NCI-H1436 (cell line): Measurements from ENCODE around the gene GRHPR.
A peak's percentile ranks its signal among the peaks of the same experiment; 100 is the strongest.

Experiments used
- DNase-seq: peaks from one replicate; lab custom pipeline; 2025; lab: John Stamatoyannopoulos, UW

The GRHPR gene

DNA sequence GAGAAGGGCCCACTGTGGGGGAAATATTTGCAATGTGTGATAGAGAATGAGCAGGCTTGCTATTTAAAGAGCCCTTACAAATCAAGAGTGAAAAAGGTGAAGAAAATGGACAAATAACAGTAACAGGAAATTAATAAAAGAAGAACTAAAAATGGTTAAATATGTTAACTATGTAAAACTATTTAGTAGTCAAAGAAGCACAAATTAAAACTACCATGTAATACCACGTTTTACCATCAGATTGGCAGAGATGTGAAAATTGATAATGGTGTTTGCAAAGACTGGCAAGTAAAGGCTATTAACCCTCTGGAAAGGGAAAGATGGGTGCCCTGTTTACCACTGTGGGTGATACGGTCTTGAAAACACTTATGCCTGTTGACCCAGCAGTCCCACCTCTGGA lies 23.2 kb upstream of the GRHPR start:
- no peak for DNase-seq

DNA sequence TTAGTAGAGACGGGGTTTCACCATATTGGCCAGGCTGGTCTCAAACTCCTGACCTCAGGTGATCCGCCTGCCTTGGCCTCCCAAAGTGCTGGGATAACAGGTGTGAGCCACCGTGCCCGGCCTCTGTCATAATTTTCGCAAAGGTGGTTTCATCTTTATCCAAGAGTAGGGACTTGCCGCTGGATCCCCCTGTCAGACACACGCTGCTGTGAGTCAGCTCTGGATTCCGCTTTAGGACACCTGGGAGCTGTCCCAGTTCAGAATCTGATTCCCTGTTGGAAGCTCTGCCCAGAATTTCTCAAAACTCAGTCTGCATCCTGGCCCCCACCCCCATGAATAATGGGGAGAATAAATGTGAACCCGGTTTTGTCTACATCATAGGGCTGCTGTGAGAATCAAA lies 17.9 kb upstream of the GRHPR start:
- no peak for DNase-seq

DNA sequence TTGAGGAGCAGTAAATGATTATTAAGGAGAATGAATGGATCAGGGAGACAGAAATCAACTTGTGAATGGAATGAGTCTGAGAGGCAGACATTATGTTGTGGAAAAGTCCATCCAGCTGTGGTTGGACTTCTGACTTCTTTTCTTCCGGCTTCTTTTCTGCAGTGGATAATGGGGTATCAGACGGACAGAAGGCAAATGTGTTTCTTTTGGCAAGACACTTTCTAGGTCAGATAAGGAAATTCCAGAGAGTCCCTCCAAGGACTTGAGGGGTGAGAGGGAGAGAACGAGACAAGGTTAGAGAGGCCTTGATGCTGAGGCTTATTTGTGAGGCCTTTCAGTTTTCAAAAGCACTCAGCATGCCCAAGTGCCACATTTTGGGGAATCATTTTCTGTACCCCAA lies 17.1 kb upstream of the GRHPR start:
- DNase-seq, result no peak

DNA sequence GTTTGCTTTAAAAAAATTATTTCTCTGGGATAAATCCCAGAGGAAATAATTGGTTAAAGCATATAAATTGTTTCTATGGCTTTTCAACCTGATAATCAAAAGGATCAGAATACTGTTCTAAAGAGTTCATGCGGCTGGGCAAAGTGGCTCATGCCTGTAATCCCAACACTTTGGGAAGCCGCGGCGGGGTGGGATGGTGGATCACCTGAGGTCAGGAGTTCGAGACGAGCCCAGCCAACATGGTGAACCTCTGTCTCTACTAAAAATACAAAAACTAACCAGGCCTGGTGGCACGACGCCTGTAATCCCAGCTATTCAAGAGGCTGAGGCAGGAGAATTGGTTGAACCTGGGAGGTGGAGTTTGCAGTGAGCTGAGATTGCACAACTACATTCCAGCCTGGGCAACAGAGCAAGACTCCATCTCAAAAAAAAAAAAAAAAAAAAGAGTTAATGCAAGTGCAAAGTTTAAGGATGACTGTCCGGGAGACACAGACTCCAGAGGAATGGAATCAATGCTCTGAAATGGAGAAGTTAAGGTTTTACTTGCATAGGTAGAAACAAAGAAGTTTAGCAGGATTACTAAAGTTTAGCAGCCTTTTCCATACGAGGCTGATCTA lies 16.6 kb upstream of the GRHPR start:
- no peak for DNase-seq

DNA sequence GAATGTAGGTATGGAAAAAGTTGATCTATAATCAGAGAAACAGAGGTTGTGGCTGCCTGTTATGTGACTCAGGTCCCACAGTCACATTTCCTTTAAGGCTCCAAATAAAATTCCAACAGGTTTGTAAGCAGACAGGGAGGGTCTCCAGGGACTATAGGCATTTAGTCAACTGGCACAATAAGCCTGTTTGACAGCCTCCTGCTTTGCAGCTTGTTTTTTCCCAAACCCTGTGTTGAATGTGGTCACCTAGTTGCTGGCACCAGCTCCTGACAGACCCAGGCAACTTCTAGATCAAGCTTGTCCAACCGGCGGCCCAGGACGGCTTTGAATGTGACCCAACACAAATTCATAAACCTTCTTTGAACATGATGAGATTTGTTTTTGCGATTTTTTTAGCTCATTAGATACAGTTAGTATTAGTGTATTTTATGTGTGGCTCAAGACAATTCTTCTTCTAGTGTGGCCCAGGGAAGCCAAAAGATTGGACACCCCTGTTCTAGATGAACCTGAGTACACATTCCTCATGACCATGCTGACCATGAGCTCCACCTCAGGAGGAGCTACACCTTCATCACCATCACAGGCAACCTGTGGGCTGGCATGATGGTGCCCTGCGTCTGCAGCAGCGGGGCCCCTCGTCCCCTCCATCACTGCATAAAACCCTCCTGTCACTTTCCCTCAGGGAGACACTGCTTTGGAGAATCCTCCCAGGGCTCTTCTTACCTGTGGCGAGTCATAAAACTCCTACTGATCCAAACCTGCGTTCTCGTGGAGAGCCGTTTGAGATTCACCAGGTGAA lies 15.7 kb upstream of the GRHPR start:
- no peak for DNase-seq

DNA sequence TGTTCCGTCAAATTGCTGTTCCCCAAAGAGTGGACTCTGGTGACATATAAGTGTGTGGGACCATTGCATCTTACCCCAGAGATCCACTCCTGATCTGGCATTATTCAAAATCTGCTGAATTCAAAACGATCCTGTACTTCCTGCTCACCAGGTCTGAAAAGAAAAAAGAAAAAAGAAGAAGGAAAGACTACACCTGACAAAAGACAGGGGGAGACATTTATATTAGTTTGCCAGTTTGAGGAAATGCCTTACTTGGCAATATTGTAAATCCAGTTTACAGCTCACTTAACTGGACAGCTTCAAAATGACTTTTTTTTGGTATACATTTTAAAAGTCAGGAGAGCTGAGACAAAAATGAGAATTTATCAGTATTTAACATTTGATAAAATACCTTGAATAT lies 15.0 kb upstream of the GRHPR start:
- DNase-seq, result no peak

DNA sequence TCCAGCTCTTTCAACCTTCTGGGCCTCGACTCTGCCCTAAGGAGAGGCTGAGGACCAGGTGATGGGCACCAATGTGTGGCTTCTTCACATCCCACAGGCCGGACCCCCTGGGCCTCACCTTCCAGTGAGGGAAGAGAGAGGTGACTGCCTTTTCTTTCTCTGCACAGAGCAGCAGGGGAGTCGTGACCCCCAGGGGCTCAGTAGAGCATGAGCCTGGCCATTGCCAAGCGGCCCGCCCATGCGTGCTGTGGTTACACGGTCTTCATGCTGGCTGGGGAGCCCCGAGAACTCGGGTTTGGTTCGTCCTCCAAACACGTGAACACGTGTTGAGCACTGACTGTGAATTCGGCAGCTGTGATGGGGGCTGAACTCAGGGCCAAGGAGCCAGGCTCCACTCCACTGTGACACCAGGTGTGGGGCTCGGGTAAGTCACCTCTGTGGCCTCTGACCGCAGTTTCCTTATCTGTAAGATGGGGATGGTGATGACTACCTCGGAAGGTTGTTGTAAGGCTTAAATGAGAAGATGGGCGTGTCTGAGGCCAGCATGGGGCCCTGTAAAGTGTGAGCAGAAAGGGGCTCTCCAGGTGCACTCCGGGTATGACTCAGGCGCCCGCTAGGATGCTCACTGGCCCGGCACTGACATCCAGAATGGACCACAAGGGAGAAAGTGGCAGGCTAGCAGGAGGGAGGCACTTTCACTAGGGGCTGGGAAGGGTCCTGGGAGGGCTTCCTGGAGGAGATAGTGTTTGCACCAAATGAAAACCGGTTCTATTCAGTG lies 13.4 kb upstream of the GRHPR start:
- DNase-seq, result no peak

DNA sequence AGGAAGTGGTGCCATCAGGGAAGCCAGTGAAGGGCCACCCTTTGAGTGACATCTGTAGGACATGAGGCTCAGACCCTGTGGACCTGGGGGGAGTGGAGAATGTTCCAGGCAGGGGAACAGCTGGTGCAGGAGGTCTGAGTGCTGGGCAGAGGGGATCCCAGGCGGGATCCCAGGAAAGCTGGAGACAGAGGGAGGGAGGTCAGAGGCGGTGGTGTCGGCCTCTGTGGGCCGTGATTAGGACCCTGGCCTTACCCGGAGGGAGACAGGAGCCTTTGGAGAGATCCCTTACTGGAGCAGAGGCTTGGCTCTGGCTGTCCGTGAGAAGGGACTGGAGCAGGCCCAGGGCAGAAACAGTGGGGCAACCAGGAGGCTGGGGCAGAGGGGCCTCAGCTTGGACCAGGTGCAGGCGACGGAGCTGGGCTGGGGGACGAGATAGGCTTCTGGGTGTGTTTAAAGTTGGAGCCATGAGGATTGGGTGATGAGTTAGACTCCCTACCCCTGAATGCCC lies 12.1 kb upstream of the GRHPR start:
- DNase-seq, result no peak

DNA sequence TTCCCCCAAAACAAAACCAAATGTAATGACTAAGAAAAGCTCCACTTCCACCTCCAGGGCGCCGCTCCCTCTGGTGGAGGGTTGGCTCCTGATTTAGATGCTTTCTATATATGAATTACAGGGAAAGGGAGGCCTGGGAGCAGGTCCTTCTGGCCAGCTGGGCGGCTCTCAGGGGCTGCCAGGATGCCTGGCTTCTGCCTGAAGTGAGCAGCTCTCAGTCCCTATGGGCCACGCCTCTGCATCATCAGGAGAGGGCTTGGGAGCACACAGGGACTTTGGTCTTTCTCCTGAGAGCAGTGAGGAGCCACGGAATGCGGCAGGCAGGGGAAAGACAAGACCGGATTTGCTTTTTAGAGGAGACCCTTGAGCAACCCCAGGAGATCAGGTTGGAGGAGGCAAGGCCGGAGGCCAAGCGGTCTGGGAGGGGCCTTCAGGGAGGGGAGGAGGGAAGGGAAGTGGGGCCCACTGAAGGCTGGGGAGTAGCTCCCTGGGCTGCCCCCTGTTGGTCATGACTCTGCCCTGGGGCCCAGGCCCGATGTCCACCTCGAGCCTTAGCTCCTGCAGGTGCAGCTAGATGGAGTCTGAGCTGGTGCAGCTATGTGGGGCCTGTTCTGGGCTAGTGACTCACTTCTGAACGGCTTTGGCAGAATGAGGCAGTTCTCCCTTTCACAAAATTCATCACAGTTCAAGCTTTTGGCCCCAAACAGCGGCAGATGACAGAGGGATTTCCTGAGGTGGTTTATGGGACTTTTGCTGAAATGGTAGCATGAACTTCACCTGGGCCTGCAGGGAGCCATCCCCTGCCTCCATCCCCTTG lies 11.3 kb upstream of the GRHPR start:
- DNase-seq, result no peak

DNA sequence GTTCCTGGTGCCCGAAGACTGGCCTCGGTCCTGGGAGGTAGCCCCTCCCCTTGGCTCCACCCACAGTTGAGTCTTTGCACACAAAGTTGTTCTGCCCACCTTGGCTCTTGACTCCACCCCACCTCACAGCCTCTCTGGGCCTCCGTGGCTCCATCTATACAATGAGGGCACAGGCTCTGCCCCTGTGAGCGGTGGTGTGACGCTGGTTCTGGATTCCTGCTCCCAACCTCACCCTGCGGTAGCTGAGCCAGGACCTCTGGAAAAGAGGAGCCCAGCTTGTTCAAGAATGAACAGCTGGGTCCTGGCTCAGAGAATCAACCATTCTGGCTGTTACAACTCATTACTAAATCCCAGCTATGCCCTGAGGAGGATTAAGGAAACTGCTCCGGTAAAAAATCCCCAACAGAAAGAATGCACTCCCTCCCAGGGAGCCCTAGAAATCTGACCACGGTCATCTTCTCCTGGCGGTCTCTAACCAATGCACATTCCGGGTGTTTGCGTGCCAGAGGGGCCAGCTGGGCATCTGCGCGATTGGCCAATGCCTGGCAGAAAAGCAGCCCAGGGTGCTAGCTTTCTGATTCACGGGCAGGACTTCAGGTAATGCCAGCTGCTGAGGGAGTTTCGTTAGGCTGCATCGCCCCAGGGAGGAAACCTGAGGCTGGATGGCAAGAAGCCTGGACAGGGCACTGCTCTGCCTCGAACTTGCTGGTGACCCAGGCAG lies 9.9 kb upstream of the GRHPR start:
- no peak for DNase-seq

DNA sequence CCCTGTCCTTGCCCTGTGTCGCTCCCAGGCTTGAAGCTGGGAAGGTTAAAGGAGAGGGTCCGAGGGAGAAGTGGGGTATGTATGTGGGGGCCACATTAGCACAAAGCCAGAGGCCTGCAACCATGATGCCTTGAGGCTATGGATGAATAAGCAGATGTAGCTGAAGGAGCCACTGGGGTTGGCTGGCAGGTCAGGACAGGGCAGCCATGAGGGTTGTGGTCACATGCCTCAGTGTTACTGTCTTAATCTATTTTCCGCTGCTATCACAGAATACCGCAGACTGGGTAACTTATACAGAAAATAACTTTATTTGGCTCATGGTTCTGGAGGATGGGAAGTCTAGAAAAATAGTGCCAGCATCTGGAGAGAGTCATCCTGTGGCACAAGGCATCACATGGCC lies 9.2 kb upstream of the GRHPR start:
- no peak for DNase-seq

DNA sequence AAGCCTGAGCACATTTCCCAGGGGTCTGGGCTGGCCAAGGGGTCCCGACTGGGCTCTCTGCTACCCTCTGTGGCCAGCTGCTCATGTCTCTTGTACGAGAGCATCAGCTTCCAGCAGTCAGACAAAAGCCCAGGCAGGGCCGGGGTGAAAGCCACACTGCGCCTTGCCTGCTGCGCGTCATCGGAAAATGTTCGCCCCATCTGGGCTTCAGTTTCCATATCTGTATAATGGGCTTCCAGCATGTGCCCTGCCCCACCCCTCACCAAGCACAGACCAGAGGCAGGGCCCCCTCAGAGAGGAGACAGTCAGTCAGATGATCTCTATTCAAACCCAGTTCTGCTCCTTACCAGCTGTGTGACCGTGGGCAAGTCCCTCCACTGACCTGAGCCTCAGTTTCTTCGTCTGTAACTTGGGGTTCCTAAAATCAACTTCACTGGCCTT lies 8.0 kb upstream of the GRHPR start:
- no peak for DNase-seq

DNA sequence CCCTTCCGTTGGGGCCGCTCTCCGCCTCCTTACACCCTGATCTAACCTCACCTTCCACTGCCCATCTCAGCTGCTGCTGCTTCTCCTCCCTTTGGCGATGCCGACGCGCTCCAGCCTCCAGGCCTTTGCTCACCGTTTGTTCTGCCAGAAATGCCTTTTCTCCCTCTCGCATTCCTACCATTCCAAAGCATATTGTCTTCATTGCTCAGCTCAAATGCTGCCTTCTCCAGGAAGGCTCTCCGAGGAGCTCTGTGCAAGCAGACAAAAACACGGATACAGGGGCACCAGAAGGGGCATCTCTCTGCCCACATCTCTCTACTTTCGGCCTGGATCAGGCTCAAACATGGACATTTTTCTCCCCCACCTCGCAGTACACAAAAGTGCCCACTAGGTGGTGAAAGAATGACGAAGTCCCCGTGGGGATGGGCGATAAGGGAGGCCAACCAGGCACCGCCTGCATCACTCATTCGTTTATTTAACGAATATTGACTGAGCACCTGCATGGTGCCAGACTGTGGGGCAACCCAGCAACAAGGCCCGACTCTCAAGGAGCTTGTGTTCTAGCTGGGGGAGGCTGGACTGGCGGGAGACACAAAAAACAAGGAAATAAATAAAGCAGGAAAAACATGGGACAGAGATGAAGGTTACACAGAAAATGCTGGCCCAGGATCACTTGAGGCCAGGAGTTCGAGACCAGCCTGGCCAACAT lies 7.3 kb upstream of the GRHPR start:
- peak; percentile 83 for DNase-seq

DNA sequence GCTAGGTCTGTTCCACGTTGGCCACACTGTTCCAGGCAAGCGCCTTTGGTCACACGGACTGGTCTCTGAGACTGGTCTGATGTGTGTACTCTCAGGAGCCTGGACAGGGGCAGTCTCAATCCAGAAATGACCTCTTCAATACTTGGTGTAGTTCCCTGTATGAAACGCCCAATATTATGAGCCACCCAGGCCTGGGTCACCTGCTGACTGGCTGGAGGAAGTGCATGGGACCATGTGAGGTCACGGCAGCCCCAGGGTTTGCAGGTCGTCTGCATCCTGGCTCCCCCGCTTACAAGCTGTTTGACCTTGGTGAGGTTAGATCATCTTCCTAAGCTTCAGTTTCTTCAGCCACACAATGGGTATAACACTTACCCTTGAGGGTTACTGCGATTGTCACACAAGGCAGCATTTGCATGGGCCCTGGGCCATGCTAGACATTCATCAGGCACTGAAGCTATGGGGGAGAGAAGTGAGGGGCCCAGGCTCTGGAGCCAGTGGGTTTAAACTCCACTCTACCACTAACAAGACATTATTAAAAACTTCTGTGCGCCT lies 5.2 kb upstream of the GRHPR start:
- DNase-seq, result no peak

DNA sequence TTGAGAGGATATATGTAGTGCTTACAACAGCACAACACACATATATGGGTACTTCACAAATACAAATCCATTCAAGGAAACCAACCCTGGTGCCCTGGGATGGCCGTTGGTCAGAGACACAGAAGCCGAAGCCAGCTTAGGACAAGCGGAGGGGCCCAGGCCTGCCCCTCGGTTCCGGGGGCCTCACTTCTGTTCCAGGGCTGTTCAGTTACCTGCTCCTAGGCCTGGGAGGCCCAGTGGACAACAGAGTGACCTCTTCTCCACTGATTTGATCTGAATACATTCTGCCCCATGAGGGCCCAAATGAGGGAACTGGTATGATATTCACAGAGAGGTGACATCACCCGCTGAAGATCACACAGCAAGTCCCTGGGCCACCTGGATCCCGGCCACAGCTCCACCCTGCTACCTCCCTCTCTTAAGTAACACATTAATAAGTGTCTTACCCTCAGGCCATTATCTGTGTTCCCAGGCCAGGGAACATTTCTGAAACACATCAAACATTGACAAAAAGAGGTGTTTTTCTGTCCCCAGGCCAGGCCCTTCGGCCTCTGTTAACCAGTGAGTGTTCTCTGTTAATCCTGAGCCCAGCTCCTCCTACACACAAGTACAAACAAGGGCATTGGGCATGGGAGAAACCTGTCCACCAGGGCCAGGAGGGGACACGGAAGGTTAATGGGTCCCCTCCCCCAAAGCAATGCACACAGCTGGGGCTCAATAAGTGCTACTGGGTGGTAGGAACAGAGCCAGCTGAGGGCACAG lies 4.5 kb upstream of the GRHPR start:
- no peak for DNase-seq

DNA sequence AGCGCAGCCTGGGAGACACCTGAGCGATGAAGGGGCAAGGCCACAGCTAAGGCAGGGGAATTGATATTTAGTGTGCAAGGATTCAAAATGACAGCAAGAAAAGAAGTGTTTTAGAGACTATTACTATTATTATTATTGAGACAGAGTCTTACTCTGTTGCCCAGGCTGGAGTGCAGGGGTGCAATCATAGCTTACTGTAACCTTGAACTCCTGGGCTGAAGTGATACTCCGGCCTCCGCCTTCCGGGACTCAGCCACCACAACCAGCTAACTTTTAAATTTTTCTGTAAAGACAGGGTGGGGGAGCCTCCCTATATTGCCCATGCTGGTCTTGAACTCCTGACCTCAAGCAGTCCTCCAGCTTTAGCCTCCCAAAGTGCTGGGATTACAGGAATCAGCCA lies 3.3 kb upstream of the GRHPR start:
- no peak for DNase-seq

DNA sequence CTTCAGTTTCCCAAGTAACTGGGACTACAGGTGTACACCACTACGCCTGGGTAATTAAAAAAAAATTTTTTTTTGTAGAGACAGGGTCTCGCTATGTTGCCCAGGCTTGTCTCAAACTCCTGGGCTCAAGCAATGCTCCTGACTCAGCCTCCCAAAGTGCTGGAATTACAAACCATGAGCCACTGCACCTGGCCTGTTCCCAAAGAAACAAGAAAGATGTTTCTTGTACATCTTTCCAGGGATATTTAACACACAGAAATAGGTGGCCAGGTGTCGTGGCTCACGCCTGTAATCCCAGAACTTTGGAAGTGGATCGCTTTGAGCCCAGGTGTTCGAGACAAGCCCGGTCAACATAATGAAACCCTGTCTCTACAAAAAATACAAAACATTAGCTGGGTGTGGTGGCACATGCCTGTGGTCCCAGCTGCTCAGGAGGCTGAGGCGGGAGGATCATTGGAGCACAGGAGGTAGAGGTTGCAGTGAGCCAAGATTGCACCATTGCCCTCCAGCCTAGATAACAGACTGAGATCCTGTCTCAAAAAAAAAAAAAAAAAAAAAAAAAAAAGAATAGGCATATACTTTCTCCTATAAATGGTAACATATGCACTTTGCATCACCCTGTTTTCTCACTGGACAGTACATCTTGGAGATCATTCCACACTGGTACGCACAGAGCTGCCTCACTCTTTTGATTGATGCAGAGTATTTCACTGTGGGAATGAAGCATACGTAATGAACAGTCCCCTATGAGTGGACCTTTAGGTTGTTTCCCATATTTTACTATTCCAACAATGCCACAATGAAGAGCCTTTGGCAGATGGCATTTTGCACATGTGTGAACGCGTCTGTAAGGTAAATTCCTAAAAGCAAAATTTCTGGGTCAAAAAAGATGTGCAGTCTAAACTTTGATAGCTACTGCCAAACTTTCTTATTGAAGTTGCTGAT lies 2.0 kb upstream of the GRHPR start:
- no peak for DNase-seq

DNA sequence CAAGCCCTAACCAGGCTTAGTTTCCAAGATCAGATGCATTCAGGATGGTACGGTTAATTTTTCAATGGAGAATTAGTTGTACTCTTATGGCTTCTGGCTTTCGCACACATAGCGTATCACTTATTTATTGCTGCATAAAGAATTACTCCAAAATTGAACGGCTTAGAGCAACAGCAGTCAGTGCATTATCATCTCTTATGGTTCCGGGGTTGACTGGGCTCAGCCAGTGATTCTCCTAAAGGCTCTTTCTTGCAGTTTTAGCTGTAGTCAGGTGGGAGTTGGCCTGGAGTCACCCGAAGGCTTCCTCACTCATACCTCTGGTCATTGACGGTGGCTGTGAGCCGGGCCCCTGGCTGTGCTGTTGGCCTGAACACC lies 595 bp upstream of the GRHPR start:
- no peak for DNase-seq

DNA sequence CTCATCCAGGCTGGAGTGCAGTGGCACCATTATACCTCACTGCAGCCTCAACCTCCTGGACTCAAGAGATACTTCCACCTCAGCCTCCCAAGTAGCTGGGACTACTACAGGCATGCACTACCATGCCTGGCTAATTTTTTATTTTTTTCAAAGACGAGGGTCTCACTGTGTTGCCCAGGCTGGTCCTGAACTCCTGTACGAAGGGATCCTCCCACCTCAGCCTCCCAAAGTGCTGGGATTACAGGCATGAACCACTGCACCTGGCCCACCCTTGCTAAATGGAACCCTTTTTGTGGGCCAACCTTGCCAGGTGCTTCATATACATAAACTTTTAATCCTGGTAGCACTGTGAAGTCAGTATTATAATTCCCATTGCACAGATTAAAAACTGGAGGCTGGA lies 1.0 kb downstream of the GRHPR start:
- DNase-seq, result no peak
